HG03520 (cell line): ENCODE measurements around the gene NLRP11.
"Not testable (repeated sequence)": the region's sequence is repeated elsewhere in the genome, so short reads cannot be mapped to it uniquely, and the experiment has no call there.

Experiments
- ATAC-seq: cut with Tn5 transposase; IDR thresholded peaks from one replicate; pipeline ENCODE4 v1.9.1; 2021; ENCODE audit warnings: mild to moderate bottlenecking, moderate library complexity; ENCODE audit not compliant: unreplicated experiment

The NLRP11 gene

DNA sequence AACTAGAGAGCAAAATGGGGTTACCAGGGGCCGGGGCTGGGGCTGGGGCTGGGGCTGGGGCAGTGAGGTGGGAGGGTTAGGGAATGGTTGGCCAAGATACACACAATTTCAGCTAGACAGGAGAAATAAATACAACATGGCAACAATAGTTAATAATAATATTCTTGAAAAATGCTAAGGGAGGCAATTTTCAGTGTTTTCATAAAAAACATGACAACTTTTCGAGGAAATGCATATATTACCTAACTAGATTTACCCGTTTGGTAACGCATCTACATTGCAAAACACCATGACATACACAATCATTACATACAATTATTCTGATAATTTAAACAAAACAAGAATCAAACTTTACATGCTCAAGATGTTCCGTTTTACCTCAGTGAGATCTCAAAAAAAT, 50.7 kb downstream of the NLRP11 start:
- no peak for ATAC-seq

DNA sequence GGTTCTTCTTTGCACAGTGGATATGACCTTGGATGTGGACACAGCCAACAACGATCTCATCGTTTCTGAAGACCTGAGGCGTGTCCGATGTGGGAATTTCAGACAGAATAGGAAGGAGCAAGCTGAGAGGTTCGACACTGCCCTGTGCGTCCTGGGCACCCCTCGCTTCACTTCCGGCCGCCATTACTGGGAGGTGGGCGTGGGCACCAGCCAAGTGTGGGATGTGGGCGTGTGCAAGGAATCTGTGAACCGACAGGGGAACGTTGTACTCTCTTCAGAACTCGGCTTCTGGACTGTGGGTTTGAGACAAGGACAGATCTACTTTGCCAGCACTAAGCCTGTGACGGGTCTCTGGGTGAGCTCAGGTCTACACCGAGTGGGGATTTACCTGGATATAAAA, 53.5 kb downstream of the NLRP11 start:
- no peak for ATAC-seq

DNA sequence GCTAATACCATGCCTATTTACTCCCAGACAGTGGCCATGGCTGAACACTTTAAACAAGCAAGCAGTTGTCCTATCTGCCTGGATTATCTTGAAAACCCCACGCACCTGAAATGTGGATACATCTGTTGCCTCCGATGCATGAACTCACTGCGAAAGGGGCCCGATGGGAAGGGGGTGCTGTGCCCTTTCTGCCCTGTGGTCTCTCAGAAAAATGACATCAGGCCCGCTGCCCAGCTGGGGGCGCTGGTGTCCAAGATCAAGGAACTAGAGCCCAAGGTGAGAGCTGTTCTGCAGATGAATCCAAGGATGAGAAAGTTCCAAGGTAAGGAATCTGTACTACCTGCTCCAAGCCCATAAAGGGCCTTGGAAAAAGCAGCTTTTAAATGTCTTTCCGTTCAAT, 54.3 kb downstream of the NLRP11 start:
- ATAC-seq = no peak

DNA sequence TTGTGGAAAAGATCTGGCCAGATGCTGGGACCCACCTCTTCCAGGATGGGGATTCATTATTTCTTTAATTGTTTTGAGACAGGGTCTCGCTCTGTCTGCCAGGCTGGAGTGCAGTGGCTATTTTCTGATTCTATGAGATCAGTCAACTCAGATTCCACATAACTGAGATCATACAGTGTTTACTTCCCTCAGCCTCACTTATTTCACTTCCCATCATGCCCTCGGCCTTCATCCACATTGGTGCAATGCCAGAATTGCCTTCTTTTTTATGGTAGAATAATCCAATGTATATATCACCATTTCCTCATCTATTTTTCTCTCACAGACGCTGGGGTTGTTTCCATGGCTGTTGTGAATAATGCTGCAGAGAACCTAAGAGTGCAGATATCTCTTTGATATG, 62.2 kb downstream of the NLRP11 start:
- not testable (repeated sequence) for ATAC-seq

DNA sequence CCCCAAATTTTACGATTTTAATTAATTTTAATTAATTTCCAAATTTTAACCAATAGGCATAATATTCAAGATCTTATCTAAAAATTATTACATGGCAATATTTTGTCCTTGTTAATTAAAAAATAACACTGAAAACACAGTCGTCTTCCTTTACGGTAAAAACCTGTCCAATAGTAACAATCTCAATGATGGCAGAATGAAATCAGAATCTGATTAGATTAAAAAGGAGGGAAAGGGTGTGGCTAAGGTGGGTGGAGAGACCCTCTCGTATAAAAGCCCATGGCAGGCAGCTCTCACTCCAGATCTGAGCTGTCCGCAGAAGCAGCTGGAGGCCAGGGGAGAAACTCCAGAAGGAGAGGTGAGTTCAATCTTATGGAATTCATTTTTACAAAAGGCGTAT, 63.0 kb downstream of the NLRP11 start, which contains the start of gene RFPL4AL1:
Gene RFPL4AL1, plus strand, starts transcription at position 301 of the 400 bp plus-strand sequence. CDS start 2,687 bp downstream, outside the sequence.
- not testable (repeated sequence) for ATAC-seq

DNA sequence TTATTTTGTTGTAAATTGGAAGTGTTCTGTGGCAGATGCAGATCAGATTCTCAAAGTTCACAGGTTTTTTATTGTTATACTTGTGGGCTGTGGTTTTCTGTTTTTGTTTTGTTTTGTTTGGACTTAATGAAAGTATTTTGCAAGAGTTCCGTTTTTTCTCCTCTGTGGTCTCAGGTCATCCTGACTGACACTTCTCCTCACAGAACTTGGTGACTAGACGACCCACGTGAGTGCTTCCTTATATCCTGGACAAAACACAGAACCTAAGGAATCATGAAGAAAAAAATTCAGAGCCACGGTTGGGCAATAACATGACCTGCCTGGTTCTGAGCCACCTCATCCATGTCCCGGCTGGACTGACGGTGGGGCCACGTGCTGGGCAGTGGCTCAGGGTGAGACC, 65.3 kb downstream of the NLRP11 start:
- no peak for ATAC-seq

DNA sequence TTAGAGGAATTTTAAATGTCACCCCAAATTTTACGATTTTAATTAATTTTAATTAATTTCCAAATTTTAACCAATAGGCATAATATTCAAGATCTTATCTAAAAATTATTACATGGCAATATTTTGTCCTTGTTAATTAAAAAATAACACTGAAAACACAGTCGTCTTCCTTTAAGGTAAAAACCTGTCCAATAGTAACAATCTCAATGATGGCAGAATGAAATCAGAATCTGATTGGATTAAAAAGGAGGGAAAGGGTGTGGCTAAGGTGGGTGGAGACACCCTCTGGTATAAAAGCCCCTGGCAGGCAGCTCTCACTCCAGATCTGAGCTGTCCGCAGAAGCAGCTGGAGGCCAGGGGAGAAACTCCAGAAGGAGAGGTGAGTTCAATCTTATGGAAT, 73.0 kb downstream of the NLRP11 start, which contains the start of gene RFPL4A:
Gene RFPL4A, plus strand, starts transcription at position 301 of the 400 bp plus-strand sequence. CDS start 2,704 bp downstream, outside the sequence.
- not testable (repeated sequence) for ATAC-seq

DNA sequence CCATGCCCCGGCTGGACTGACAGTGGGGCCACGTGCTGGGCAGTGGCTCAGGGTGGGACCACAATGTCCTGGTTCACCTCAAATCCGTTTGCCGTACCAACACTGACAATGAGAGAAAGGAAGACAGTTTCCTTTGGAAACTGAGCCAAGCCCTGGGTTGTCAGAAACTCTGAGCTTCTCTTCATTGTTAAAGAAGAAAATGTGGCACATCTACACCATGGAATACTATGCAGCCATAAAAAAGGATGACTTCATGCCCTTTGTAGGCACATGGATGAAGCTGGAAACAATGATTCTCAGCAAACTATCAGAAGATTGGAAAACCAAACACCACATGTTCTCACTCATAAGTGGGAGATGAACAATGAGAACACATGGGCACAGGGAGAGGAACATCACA, 75.0 kb downstream of the NLRP11 start:
- ATAC-seq = not testable (repeated sequence)

DNA sequence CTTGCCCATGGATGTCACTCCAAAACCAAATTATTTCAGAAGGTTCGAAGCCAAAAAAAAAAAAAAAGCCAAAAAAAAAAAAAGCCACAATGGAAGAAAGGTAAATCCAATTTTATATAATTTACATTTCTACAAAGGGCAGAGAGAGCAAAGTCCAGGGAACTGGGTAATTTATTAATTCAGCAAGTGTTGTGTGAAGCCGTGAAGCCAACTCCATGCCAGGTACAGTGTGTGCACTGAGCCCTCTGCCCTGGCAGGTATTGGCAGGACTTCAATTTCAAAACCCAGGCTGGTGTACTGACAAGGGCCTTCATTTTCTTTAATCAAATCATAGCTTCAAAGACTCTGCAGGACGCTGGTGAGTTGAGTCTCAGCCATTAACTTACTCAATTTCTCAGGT, 78.4 kb downstream of the NLRP11 start:
- ATAC-seq = no peak

DNA sequence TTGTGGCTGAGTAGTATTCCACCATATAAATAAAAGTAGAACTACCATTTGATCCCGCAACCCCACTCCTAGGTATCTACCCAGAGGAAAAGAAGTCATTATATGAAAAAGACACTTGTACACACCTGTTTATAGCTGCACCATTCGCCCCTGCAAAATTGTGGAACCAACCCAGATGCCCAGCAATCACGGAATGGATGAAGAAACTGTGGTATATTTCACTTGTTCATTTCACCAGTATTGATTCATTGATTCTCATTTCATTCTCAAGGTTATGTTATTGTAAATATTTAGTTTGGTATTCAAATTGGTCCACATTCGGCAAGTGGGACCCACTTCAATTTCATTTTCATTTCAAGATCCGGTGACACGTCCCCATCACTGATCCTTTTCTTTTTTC, 81.1 kb downstream of the NLRP11 start:
- no peak for ATAC-seq

DNA sequence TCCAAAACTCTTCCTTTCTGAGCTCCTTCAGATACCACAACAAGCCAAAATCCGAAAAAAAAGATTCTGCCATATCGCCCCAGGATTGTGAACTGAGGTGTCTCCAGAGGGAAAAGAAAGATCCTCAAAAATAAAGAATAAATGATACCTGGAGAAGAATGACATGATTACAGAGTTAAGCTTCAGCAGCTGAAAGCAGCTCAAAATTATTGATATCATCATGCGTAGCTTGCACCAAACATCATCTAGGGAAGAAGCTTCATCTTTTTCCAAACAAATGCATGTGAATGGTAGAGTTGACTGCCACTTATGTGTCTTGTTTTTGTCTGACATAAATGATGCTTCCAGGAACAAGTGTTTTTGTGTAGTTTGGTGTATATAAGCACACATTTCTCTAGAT, 93.5 kb downstream of the NLRP11 start, which contains the start of gene NLRP9:
Gene NLRP9, minus strand, starts transcription at position 101 of the 400 bp plus-strand sequence. Its CDS starts 28 bp downstream, at position 73.
- ATAC-seq = no peak
